SU-DHL-6 (cell line): Measurements from ENCODE around the gene TAF11L13.
A peak's percentile ranks its signal among the peaks of the same experiment; 100 is the strongest.

Source experiments
- CTCF ChIP-seq: fragments of 200-600 bp; sonication (generic); IDR thresholded peaks from one replicate; pipeline ENCODE4 v1.5.1; 2017; ENCODE audit warnings: antibody characterized with exemption, mild to moderate bottlenecking, low read length, moderate library complexity; ENCODE audit not compliant: insufficient read depth, poor library complexity, severe bottlenecking
- EZH2phosphoT487 ChIP-seq: fragments of 200-600 bp; sonication (generic), shearing (Covaris generic); conservative IDR thresholded peaks from 2 replicates; pipeline ENCODE4 v1.6.1; 2018; ENCODE audit warnings: mild to moderate bottlenecking, antibody characterized with exemption, low read length, moderate library complexity, mixed read lengths

DNA sequence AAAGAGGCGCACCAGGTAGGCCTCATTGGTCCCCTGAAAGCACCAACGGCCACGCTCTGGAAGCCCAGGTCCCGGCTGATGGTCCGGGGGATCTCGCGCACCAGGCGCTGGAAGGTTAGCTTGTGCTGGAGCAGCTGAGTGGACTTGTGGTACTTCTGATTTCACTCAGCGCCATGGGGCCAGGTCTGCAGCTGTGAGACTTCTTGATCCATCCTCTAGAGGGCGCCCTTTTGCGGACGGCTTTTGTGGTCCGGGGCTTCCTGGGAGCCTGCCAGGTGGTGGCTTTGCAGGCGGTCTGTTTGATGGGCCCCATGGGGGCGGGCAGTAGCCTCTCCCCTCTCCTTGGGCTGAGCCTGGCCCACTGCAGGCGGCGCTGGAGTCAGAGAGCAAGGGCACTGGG, 11.3 kb upstream of the TAF11L13 start:
- TF ChIP-seq EZH2phosphoT487 (no peak), CTCF (peak; percentile 32)
